Central memory CD8-positive, alpha-beta T cell (primary cell): ENCODE data around the gene PRRC2A.
A peak's percentile ranks its signal among the peaks of the same experiment; 100 is the strongest.

Experiments used
- ATAC-seq: fragments of 150-1000 bp; cut with Tn5 transposase; replicated peaks from 2 replicates; pipeline ENCODE4 v1.10.0; 2022; ENCODE audit warnings: mild to moderate bottlenecking, moderate FRiP score, moderate number of reproducible peaks; ENCODE audit not compliant: poor library complexity, severe bottlenecking; ENCODE audit errors: extremely low read depth
- DNase-seq, 2 donors: peaks; one replicate each; pipeline ENCODE4 v3.0.0; 2021; ENCODE audit warnings: low spot score in 2 of 2
- H3K27ac Mint-ChIP-seq: one replicate; pipeline ENCODE4 v1.8.0; 2022; ENCODE audit warnings: low read depth, mild to moderate bottlenecking, moderate library complexity, mixed read lengths
- H3K27me3 Mint-ChIP-seq: one replicate; pipeline ENCODE4 v1.8.0; 2022; ENCODE audit warnings: mixed read lengths
- H3K36me3 Mint-ChIP-seq: one replicate; pipeline ENCODE4 v1.8.0; 2022; ENCODE audit warnings: mild to moderate bottlenecking, moderate library complexity, mixed read lengths; ENCODE audit not compliant: insufficient read depth
- H3K4me1 Mint-ChIP-seq: one replicate; pipeline ENCODE4 v1.8.0; 2022; ENCODE audit warnings: mixed read lengths
- H3K4me3 Mint-ChIP-seq: one replicate; pipeline ENCODE4 v1.8.0; 2022; ENCODE audit warnings: mild to moderate bottlenecking, moderate library complexity, mixed read lengths
- H3K9me3 Mint-ChIP-seq: one replicate; pipeline ENCODE4 v1.8.0; 2022; ENCODE audit warnings: mixed read lengths

PRRC2A gene

DNA sequence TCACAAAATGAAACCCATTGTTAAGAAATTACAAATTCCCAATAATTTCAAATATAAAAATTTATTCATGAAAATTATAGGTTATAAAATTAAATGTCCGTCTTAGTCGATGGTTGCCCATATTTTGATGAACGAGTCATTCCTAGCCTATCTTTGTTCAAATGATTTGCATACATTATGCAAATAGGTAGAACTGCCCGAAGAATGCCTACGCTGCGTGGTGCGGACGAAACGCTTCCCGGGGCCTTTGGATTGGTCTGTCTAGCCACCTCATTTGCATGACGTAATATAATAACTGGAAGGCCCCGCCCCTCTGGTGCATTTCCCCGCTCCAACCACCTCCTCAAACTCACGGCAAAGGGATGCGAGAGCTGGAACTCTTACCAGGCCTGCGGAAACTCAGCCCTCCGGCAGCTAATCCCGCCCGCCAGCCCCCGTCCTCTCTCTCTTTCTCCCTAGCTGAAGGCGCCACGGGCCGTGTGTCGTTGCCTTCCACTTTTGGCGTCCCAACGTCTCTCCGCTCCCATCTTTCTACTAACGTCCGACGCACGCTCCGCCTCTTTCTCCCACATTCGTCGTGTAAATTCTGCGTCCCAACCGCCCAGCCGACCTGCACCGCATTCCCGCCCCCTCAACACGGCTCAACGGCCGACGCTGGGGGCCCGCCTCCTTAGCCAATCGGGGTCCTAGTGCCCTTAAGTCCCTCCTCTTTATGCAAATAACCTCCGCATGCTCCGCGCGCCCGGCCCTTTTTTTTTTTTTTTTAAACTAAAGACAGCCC, 520 bp upstream of the PRRC2A start:
- Mint-ChIP-seq H3K4me1 (peaks cover 31% of the 10 kb centered on the region), H3K4me3 (peak overlapping the region; percentile 80), H3K27ac (peak overlapping the region; percentile 94), H3K9me3 (no peaks in the 10 kb centered on the region), H3K36me3 (peaks cover 39% of the 10 kb centered on the region), H3K27me3 (no peaks in the 10 kb centered on the region)
- ATAC-seq, result peak; percentile 81
- DNase-seq, result peak; percentile 90 to 95

DNA sequence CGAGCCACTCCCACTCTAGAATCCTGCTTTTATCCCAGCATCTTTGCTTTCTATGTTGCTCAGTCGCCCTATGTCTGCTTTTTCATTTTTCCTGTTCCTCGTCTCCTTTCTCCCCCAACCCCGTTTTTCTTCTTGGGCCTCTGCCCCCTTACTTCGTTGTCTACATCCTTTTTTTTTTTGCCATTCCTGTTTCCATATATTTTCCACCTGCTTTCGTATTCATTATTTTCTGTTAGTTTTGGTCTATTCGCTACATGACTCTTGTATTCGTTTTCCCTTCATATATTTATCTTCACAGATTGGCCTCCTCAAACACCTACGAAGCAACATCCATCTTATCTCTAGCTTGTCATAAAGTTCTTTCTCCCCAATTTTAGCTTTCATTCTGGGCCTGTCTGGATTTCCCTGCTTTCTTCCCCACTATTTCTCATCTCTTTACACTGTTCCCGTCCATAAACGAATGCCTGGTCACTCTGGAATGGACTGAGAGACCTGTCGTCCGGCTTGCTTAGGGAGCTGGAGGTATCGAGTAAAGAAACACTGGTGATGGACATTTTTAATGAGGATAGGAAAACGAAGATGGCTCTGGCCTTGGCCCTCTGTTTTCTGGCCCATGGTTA, 915 bp downstream of the PRRC2A start:
- peak overlapping the region; percentile 80 for H3K4me3 Mint-ChIP-seq
- H3K9me3 Mint-ChIP-seq, result no peaks in the 10 kb centered on the region
- DNase-seq (no peak), ATAC-seq (no peak)
- H3K4me1 Mint-ChIP-seq, result peaks cover 19% of the 10 kb centered on the region
- no peaks in the 10 kb centered on the region for H3K27me3 Mint-ChIP-seq
- peak overlapping the region; percentile 94 for H3K27ac Mint-ChIP-seq
- peaks cover 52% of the 10 kb centered on the region for H3K36me3 Mint-ChIP-seq

DNA sequence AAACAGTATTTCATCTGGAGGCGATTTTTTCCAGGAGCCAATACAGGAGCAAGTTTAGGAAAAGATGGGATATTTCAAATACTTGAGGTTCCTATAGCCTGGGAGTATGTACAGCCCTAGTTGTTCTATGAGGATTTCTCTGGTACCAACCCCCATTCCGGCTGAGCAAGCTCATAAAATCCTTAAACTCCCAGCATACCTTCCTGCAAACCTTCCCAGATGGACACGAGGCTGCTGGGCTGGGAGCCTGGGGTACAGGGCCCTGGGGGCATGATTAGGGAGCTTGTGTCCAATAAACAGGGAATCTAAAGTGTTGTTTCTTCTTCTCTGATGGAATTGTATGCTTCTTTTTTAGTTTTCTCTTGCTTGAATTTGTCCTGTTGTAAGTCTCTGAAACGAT, 1.5 kb downstream of the PRRC2A start:
- Mint-ChIP-seq H3K36me3 (peaks cover 56% of the 10 kb centered on the region), H3K27ac (peak overlapping the region; percentile 94), H3K9me3 (no peaks in the 10 kb centered on the region), H3K27me3 (no peaks in the 10 kb centered on the region), H3K4me1 (peaks cover 21% of the 10 kb centered on the region), H3K4me3 (peak overlapping the region; percentile 80)
- DNase-seq (no peak), ATAC-seq (no peak)

DNA sequence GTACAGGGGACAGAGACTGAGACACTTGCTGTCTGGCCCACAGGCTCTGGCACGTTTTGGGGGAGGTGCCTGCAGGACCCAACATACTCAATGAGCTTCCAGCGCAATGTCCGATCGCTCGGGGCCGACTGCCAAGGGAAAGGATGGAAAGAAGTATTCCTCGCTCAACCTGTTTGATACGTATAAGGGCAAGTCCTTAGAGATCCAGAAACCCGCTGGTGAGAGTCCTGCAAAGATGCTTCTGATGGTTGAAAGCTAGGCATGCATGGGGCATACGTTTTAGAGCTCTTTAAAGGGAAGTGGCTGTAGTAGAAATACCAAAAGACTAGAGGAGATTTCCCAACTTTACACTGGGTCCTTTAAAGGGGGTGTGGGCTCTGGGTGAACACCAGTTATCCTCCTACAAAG, 2.2 kb downstream of the PRRC2A start:
- H3K4me3 Mint-ChIP-seq, result no peak overlapping the region
- peak overlapping the region; percentile 94 for H3K27ac Mint-ChIP-seq
- DNase-seq, result no peak
- H3K9me3 Mint-ChIP-seq, result no peaks in the 10 kb centered on the region
- no peak for ATAC-seq
- peaks cover 63% of the 10 kb centered on the region for H3K36me3 Mint-ChIP-seq
- peaks cover 25% of the 10 kb centered on the region for H3K4me1 Mint-ChIP-seq
- no peaks in the 10 kb centered on the region for H3K27me3 Mint-ChIP-seq

DNA sequence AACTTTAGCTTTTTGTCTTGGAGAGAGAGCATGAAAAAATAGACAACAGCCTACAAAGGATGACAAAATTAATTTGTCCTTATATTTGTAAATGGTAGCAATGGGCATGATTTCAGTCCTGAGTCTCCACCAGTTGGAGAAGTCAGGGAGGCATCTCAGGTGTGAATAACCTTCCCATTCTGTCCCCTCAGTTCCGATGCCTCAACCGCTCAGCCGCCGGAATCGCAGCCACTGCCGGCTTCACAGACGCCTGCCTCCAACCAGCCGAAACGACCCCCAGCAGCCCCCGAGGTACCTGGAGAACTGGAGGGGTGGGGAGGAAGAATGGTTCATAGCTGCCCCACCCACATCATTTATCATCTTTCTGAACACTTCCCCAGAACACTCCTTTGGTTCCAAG, 3.6 kb downstream of the PRRC2A start:
- ATAC-seq, result no peak
- H3K4me1 Mint-ChIP-seq, result peaks cover 31% of the 10 kb centered on the region
- no peak overlapping the region for H3K4me3 Mint-ChIP-seq
- no peaks in the 10 kb centered on the region for H3K9me3 Mint-ChIP-seq
- H3K27ac Mint-ChIP-seq, result no peak overlapping the region
- peaks cover 74% of the 10 kb centered on the region for H3K36me3 Mint-ChIP-seq
- no peaks in the 10 kb centered on the region for H3K27me3 Mint-ChIP-seq
- no peak for DNase-seq

DNA sequence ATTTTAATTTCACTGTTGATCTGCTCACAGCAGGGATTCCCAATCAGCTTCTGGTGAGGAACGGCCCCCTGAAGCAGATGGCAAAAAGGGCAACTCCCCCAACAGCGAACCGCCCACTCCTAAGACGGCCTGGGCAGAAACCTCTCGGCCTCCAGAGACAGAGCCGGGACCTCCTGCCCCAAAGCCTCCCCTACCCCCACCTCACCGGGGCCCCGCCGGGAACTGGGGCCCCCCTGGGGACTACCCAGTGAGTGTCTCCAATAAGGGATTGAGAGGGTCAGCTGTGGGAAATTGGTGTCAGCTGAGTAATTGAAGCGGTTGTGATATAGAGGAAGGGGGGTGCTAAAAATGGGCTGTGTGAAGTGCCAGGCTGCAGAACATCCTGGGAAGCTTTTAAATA, 6.4 kb downstream of the PRRC2A start:
- DNase-seq (no peak), ATAC-seq (no peak)
- Mint-ChIP-seq H3K36me3 (peaks cover 77% of the 10 kb centered on the region), H3K4me1 (peaks cover 22% of the 10 kb centered on the region), H3K4me3 (no peak overlapping the region), H3K27ac (peak overlapping the region; percentile 33), H3K9me3 (no peaks in the 10 kb centered on the region), H3K27me3 (no peaks in the 10 kb centered on the region)

DNA sequence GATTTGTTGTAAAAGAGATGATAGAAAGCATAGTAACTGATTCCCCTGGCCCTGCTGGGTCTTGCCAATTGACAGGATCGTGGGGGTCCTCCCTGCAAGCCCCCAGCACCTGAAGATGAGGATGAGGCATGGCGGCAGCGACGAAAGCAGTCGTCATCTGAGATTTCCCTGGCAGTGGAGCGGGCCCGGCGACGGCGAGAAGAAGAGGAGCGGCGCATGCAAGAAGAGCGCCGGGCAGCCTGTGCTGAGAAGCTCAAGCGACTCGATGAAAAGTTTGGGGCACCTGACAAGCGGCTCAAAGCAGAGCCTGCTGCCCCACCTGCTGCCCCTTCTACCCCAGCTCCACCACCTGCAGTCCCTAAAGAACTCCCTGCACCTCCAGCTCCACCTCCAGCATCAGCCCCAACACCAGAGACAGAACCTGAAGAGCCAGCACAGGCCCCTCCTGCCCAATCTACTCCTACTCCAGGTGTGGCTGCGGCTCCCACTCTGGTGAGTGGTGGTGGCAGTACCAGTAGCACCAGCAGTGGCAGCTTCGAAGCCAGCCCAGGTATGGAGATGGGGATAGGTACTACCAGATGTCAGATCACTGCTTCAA, 7.3 kb downstream of the PRRC2A start:
- no peak overlapping the region for H3K4me3 Mint-ChIP-seq
- peak overlapping the region; percentile 33 for H3K27ac Mint-ChIP-seq
- H3K9me3 Mint-ChIP-seq, result no peaks in the 10 kb centered on the region
- H3K36me3 Mint-ChIP-seq, result peaks cover 75% of the 10 kb centered on the region
- no peak for ATAC-seq
- H3K4me1 Mint-ChIP-seq, result peaks cover 14% of the 10 kb centered on the region
- DNase-seq, result no peak
- H3K27me3 Mint-ChIP-seq, result no peaks in the 10 kb centered on the region

DNA sequence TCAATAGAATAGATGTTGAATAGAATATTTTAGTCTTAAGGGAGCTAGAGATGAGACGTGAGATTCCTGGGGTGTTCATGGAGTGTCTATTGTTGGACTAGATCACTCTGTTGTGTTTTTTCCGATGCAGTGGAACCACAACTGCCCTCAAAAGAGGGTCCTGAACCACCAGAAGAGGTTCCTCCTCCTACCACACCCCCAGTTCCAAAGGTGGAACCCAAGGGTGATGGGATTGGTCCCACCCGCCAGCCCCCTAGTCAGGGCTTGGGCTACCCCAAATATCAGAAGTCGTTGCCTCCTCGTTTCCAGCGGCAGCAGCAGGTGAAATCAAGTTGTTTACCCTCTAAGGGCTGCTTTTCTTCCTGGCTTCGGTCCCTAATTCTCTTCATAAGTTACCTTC, 8.5 kb downstream of the PRRC2A start:
- H3K9me3 Mint-ChIP-seq, result no peaks in the 10 kb centered on the region
- H3K27me3 Mint-ChIP-seq, result no peaks in the 10 kb centered on the region
- H3K4me3 Mint-ChIP-seq, result no peak overlapping the region
- peaks cover 70% of the 10 kb centered on the region for H3K36me3 Mint-ChIP-seq
- H3K27ac Mint-ChIP-seq, result no peak overlapping the region
- DNase-seq, result no peak
- ATAC-seq, result no peak
- H3K4me1 Mint-ChIP-seq, result peaks cover 14% of the 10 kb centered on the region

DNA sequence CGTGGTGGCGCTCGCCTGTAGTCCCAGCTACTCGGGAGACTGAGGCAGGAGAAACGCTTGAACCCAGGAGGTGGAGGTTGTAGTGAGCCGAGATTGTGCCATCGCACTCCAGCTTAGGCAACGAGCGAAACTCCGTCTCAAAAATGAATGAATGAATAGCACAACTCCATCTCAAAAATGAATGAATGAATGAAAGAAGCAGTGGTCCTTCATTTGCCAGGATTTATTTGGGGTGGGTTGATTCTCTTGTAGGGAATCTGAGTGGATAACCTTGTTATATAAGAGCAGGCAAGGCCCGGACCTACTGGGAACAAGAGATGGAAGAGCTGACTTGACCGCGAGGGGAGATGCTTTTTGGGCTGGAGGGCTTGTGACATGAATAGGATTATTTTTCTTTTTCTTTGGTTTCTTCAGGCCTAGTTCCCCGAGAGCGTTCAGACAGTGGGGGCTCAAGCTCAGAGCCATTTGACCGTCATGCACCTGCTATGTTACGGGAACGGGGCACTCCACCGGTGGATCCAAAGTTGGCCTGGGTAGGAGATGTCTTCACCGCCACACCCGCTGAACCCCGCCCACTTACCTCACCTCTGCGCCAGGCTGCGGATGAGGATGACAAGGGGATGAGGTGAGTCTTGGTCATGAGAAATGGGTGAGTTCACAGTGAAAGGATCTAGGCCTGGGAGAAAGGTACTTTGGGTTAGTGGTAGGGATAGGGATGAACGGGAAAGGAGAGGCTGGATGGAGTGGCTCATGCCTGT, 9.8 kb downstream of the PRRC2A start:
- H3K4me3 Mint-ChIP-seq, result no peak overlapping the region
- peaks cover 67% of the 10 kb centered on the region for H3K36me3 Mint-ChIP-seq
- H3K4me1 Mint-ChIP-seq, result peaks cover 14% of the 10 kb centered on the region
- ATAC-seq, result no peak
- no peaks in the 10 kb centered on the region for H3K27me3 Mint-ChIP-seq
- H3K9me3 Mint-ChIP-seq, result no peaks in the 10 kb centered on the region
- peak overlapping the region; percentile 73 for H3K27ac Mint-ChIP-seq
- no peak for DNase-seq

DNA sequence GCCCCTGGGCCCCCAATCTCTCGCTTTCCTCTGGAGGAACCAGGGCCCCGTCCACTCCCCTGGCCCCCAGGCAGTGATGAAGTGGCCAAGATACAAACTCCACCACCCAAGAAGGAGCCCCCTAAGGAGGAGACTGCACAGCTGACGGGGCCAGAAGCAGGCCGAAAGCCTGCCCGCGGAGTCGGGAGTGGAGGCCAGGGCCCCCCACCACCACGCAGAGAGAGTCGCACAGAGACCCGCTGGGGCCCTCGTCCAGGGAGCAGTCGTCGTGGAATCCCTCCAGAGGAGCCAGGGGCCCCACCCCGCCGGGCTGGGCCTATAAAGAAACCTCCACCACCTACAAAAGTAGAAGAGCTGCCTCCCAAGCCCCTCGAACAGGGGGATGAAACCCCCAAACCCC, 10.7 kb downstream of the PRRC2A start:
- ATAC-seq (no peak), DNase-seq (no peak)
- Mint-ChIP-seq H3K4me1 (peaks cover 14% of the 10 kb centered on the region), H3K27me3 (no peaks in the 10 kb centered on the region), H3K9me3 (no peaks in the 10 kb centered on the region), H3K36me3 (peaks cover 69% of the 10 kb centered on the region), H3K27ac (peak overlapping the region; percentile 73), H3K4me3 (no peak overlapping the region)

DNA sequence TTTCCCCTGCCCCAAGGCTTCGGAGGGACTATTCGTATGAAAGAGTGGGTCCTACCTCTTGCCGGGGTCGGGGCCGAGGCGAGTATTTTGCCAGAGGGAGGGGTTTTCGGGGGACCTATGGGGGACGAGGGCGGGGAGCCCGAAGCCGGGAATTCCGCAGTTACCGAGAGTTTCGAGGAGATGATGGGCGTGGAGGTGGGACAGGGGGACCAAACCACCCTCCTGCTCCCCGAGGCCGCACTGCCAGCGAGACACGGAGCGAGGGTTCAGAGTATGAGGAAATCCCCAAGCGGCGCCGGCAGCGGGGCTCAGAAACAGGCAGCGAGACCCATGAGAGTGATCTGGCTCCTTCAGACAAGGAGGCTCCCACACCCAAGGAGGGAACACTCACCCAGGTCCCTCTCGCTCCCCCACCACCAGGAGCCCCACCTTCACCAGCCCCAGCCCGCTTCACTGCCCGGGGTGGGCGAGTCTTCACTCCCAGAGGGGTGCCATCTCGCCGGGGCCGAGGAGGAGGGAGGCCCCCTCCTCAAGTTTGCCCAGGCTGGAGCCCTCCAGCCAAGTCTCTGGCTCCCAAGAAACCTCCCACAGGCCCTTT, 11.3 kb downstream of the PRRC2A start:
- peak overlapping the region; percentile 88 for H3K27ac Mint-ChIP-seq
- no peaks in the 10 kb centered on the region for H3K9me3 Mint-ChIP-seq
- no peak for ATAC-seq

DNA sequence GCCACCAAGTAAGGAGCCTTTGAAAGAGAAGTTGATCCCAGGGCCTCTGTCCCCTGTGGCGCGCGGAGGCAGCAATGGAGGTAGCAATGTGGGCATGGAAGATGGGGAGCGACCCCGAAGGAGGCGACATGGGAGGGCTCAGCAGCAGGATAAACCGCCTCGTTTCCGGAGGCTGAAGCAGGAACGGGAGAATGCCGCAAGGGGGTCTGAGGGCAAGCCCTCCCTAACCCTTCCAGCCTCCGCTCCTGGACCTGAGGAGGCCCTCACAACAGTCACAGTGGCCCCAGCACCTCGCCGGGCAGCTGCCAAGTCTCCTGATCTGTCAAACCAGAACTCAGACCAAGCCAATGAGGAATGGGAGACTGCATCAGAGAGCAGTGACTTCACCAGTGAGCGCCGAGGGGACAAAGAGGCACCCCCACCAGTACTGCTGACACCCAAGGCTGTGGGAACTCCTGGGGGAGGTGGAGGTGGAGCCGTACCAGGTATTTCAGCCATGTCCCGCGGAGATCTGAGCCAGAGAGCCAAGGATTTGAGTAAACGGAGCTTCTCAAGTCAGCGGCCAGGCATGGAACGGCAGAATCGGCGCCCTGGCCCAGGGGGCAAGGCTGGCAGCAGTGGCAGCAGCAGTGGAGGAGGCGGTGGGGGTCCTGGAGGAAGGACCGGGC, 11.9 kb downstream of the PRRC2A start:
- Mint-ChIP-seq H3K36me3 (peaks cover 67% of the 10 kb centered on the region), H3K27ac (peak overlapping the region; percentile 88), H3K4me3 (no peak overlapping the region), H3K27me3 (no peaks in the 10 kb centered on the region), H3K9me3 (no peaks in the 10 kb centered on the region), H3K4me1 (peaks cover 15% of the 10 kb centered on the region)
- ATAC-seq (no peak), DNase-seq (no peak)

More for the DNA sequence above, 11.3 kb downstream of the PRRC2A start:
- Mint-ChIP-seq H3K4me3 (no peak overlapping the region), H3K4me1 (peaks cover 15% of the 10 kb centered on the region), H3K36me3 (peaks cover 67% of the 10 kb centered on the region), H3K27me3 (no peaks in the 10 kb centered on the region)
- DNase-seq, result no peak
